ENCODE data around the gene SH2D2A.

DNA sequence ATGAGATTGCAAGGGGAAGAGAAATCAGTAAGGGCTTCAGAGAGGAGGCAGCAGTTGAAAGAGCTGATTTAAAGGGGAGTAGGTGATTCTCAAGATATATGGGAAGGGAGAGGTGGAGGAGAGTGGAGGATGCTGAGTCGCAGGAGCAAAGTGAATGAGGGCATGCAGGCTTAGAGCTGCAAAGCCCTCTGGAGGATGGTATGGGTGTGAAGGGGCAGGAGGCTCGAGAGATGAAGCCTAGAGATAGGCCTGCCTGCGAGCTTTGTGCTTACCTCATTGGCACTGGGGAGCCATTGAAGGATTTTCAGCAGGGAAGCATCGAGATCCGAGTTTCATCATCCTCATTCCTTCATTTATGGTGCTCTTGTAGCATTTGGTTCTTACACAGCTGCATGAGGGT lies 15.8 kb upstream of the SH2D2A start:
- TF ChIP-seq, protein P1, sequence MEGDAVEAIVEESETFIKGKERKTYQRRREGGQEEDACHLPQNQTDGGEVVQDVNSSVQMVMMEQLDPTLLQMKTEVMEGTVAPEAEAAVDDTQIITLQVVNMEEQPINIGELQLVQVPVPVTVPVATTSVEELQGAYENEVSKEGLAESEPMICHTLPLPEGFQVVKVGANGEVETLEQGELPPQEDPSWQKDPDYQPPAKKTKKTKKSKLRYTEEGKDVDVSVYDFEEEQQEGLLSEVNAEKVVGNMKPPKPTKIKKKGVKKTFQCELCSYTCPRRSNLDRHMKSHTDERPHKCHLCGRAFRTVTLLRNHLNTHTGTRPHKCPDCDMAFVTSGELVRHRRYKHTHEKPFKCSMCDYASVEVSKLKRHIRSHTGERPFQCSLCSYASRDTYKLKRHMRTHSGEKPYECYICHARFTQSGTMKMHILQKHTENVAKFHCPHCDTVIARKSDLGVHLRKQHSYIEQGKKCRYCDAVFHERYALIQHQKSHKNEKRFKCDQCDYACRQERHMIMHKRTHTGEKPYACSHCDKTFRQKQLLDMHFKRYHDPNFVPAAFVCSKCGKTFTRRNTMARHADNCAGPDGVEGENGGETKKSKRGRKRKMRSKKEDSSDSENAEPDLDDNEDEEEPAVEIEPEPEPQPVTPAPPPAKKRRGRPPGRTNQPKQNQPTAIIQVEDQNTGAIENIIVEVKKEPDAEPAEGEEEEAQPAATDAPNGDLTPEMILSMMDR (IDR thresholded peaks at IDR 0.05; ENCODE audit: insufficient read depth, low read length, poor library complexity, severe bottlenecking), result no peak
- no peak for TF ChIP-seq EZH2phosphoT487 (conservative IDR thresholded peaks at IDR 0.05; ENCODE audit: low read length)

Data from SU-DHL-6 (cell line).